Cardiac muscle cell (in vitro differentiated cells and primary cell): ENCODE measurements around the gene PLA2G4B. TPM values are rescaled to one million over a fixed set of nuclear protein-coding genes. Genes with fewer than 3 reads are reported as not detected.

Experiments
- DNase-seq, 2 donors: peaks; one replicate each; pipeline versions ENCODE4 v3.0.0 to v3.0.0-alpha.2; 2010 to 2017; ENCODE audit warnings: low read depth in 1 of 2, low spot score in 1 of 2
- H3K27ac ChIP-seq: fragments of 200-600 bp; sonication (generic); 2 replicates; pipeline ENCODE4 v1.5.1; 2016
- H3K27me3 ChIP-seq: fragments of 200-600 bp; sonication (generic); 2 replicates; pipeline ENCODE4 v1.6.0; 2016; ENCODE audit warnings: control low read depth
- H3K36me3 ChIP-seq: fragments of 200-600 bp; sonication (generic); 2 replicates; pipeline ENCODE4 v1.5.1; 2016; ENCODE audit warnings: control low read depth
- H3K4me1 ChIP-seq: fragments of 200-600 bp; sonication (generic); 2 replicates; pipeline ENCODE4 v1.8.1; 2017; ENCODE audit warnings: low read depth, mild to moderate bottlenecking, mixed run types
- H3K4me3 ChIP-seq: fragments of 200-600 bp; sonication (generic); 2 replicates; pipeline ENCODE4 v1.5.1; 2016; ENCODE audit warnings: mild to moderate bottlenecking
- H3K9me3 ChIP-seq: fragments of 200-600 bp; sonication (generic); 2 replicates; pipeline ENCODE4 v1.5.1; 2017; ENCODE audit warnings: low read depth, mild to moderate bottlenecking, control low read depth
- polyA plus RNA-seq: library from polyadenylated mRNA; unstranded; fragments of >200 nt; fragmentation: Nextera tagmentation; extraction: Ambion mirVana; gene quantifications from 2 replicates; pipeline ENCODE4 v1.2.1, GENCODE V29; 2016
- total RNA-seq: library from RNA; depleted of rRNA; stranded (reverse); fragments of >200 nt; gene quantifications from 2 replicates; pipeline ENCODE4 v1.2.3, GENCODE V29; 2016
- TF ChIP-seq, protein P1 (sequence below): IDR thresholded peaks from 2 replicates; pipeline ENCODE4 v1.5.1; 2012; ENCODE audit warnings: low read depth, mild to moderate bottlenecking, low read length

Gene PLA2G4B
- total and polyA plus RNA-seq, 2 experiments from 2014 or later = 20.1 to 29.1 TPM

DNA sequence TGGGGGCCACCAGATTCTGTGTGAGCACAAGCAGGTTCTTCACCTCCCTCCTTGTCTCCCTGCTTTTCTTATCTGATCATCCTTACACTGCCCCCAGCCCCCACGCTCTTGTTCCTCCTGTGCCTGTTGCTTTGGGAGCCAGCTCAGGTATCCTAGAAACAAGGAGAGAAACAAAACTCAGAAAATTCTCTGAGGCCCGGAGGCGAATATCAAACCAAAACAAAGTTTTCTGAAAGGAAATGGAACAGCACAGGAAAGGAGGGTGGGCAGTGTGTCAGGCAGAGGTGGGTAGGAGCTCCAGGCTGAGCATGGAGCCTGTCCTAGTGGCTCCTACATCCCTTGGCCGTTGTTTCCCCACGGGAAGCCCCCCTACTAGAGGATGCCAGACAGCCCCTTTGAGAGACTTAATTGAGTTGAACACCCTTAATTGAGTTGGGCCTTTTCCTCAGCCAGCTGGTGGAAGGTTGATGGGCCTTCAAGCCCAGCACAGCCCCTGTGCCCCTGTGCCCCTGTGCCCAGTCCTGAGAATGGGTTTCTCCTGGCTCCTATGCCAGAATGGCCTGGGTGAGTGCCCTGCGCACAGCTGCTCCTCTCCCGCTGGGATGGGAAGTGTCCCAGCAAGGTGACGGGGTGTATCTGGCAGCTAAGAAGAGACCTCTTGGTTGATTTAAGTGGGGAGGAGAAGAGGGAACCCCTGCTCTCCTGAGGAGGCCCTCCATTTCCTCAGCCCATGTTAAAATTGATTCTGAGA, 33.6 kb upstream of the PLA2G4B start:
- Histone ChIP-seq H3K27ac (peak overlapping the region; percentile 57), H3K4me1 (peaks cover 23% of the 10 kb centered on the region), H3K9me3 (no peaks in the 10 kb centered on the region), H3K4me3 (no peak overlapping the region), H3K27me3 (no peaks in the 10 kb centered on the region), H3K36me3 (peaks cover 4% of the 10 kb centered on the region)
- DNase-seq = no peak
- TF ChIP-seq, protein P1, sequence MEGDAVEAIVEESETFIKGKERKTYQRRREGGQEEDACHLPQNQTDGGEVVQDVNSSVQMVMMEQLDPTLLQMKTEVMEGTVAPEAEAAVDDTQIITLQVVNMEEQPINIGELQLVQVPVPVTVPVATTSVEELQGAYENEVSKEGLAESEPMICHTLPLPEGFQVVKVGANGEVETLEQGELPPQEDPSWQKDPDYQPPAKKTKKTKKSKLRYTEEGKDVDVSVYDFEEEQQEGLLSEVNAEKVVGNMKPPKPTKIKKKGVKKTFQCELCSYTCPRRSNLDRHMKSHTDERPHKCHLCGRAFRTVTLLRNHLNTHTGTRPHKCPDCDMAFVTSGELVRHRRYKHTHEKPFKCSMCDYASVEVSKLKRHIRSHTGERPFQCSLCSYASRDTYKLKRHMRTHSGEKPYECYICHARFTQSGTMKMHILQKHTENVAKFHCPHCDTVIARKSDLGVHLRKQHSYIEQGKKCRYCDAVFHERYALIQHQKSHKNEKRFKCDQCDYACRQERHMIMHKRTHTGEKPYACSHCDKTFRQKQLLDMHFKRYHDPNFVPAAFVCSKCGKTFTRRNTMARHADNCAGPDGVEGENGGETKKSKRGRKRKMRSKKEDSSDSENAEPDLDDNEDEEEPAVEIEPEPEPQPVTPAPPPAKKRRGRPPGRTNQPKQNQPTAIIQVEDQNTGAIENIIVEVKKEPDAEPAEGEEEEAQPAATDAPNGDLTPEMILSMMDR = no peak

DNA sequence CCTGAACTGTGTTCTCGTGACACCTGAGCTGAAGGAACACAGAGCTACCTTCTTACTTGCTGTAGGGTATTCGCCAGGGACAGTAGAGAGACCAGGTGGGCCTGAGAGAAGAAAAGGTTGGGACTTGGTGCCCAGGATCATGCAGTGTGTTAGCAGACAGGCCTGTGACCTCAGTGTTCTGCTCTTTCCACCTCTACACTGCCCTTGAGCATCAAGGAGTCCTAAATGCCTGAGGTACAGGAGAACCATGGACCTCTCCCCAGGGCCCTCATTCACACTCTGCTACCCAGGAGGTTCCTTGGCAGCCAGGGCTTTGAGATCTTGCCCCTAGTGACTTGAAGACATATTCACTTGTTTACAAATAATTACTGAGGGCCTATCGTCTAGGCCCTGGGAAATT, 32.9 kb upstream of the PLA2G4B start:
- no peaks in the 10 kb centered on the region for H3K9me3 ChIP-seq
- TF ChIP-seq, protein P1 = no peak
- H3K27me3 ChIP-seq = no peaks in the 10 kb centered on the region
- DNase-seq = no peak
- H3K36me3 ChIP-seq = peaks cover 4% of the 10 kb centered on the region
- peak overlapping the region; percentile 57 for H3K27ac ChIP-seq
- peaks cover 23% of the 10 kb centered on the region for H3K4me1 ChIP-seq
- H3K4me3 ChIP-seq = no peak overlapping the region

DNA sequence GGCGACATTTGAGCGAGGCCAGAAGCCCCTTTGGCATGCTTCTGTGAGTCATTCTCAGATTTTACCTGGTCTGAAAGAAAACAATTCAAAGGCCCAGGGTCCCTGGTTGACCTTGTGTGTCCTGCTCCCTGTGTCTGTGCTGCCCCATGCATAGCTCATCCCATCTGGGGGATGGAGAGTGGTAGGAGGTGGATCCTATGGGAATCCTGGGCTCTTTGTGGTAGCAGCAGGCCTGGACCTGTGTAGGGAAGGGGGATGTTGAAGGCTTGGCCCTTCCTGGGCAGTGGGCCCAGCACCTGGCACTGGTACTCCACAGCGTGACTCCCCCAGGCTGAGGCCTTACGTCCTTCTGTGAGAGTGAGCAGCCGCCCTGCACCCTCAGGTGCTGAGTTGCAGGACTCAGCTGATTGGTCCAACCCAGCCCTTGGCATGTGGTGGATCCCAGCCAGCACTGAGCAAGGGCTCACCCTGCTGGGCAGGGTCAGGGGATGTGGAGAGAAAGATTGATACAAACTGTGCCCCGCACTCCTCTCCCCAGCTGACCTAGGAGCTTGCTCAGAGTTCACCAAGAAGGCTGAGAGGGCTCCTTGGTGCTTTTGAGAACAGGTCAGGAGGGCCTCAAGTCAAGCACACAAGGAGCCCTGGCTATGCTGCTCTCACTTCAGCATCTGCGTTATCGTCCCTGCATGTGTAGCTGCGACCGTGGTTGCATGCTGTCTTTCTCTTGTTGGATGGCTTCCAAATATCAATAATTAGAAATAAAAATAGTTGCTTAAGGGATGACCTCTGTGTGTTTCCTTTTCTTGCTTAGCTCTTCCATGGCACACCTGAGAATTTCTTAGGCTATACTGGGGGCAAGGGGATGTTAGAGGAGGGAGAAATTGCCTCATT, 32.1 kb upstream of the PLA2G4B start:
- Histone ChIP-seq H3K4me3 (no peak overlapping the region), H3K27me3 (no peaks in the 10 kb centered on the region), H3K27ac (peak overlapping the region; percentile 57), H3K4me1 (peaks cover 27% of the 10 kb centered on the region), H3K9me3 (no peaks in the 10 kb centered on the region), H3K36me3 (peaks cover 4% of the 10 kb centered on the region)
- TF ChIP-seq, protein P1 = no peak
- peak in 1 of 2 donors; percentile 78 for DNase-seq

- DNase-seq = no peak
- Histone ChIP-seq H3K27me3 (no peaks in the 10 kb centered on the region), H3K4me1 (peaks cover 27% of the 10 kb centered on the region), H3K4me3 (no peak overlapping the region), H3K27ac (no peak overlapping the region), H3K9me3 (no peaks in the 10 kb centered on the region), H3K36me3 (peaks cover 3% of the 10 kb centered on the region)
- TF ChIP-seq, protein P1 = no peak
These were observed 29.5 kb upstream of the PLA2G4B start for GRCh38 chr15:41809121-41809520.

DNA sequence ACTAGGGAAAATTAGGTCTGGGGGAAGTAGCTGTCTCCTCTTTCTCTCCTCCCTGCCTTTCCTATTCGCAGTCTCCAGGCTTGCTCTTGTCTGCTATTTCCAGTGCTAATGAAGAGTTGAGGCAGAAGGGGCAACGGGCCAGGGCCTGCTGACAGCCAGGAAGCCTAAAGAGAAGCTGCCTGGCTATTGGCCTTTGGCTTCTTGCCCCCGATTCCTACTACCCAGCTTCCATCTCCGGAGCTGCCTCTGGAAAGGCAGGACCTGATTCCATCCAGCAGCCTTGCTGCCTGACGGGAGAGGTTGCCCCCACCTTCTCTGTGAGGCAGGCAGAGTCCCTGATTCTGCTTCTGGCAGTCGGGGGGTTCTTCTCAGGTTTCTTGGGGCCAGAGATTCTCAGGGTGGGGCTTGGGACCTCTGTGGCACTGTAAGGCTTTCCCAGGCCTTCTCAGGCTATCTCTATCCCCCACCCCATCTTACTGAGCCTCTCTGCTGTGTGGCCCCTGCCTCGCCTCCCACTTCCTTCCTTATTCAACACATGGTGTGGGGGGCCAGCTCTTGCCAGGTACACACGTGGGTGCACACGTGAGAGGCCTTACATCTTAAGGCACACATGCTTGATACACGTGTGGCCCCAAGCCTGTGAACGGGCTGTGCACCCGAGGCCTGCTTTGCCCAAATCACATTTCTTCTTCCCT, 29.0 kb upstream of the PLA2G4B start:
- peaks cover 23% of the 10 kb centered on the region for H3K4me1 ChIP-seq
- no peaks in the 10 kb centered on the region for H3K9me3 ChIP-seq
- H3K27ac ChIP-seq = no peak overlapping the region
- TF ChIP-seq, protein P1 = no peak
- DNase-seq = no peak
- no peak overlapping the region for H3K4me3 ChIP-seq
- H3K36me3 ChIP-seq = peaks cover 3% of the 10 kb centered on the region
- no peaks in the 10 kb centered on the region for H3K27me3 ChIP-seq
